HL-60 (cell line): ENCODE data around the gene DPH5.

Source experiments
- GABPA ChIP-seq: IDR thresholded peaks from 2 replicates; pipeline ENCODE4 v1.6.1; 2012; ENCODE audit warnings: low read depth
- TF ChIP-seq, protein P1 (sequence below): IDR thresholded peaks from 2 replicates; pipeline ENCODE4 v1.6.1; 2012; ENCODE audit warnings: low read depth; ENCODE audit not compliant: insufficient replicate concordance
- TF ChIP-seq, protein P2 (sequence below): IDR thresholded peaks from one replicate; pipeline ENCODE4 v1.5.1; 2011; ENCODE audit warnings: low read length, control low read depth, inconsistent platforms; ENCODE audit not compliant: insufficient read depth

DNA sequence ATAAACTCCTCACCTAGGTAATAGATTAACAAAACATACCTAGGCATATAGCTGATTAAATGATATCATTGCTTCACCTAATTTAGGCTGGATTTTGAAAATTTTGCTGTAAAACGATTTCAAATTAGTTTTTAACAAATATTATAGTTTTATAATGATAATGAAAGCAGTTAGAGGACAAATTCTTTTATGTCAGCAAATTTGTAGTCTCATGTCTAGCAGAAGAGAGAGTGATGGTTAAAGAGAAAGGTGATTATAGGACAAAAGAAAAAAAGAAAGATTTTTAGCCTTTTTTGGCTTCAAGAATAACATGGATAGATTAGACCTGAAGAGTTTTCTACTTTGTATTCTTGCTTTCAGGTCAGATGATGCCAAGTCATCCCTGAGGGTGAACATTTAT is 3.6 kb upstream of the DPH5 start:
- TF ChIP-seq, protein P1, sequence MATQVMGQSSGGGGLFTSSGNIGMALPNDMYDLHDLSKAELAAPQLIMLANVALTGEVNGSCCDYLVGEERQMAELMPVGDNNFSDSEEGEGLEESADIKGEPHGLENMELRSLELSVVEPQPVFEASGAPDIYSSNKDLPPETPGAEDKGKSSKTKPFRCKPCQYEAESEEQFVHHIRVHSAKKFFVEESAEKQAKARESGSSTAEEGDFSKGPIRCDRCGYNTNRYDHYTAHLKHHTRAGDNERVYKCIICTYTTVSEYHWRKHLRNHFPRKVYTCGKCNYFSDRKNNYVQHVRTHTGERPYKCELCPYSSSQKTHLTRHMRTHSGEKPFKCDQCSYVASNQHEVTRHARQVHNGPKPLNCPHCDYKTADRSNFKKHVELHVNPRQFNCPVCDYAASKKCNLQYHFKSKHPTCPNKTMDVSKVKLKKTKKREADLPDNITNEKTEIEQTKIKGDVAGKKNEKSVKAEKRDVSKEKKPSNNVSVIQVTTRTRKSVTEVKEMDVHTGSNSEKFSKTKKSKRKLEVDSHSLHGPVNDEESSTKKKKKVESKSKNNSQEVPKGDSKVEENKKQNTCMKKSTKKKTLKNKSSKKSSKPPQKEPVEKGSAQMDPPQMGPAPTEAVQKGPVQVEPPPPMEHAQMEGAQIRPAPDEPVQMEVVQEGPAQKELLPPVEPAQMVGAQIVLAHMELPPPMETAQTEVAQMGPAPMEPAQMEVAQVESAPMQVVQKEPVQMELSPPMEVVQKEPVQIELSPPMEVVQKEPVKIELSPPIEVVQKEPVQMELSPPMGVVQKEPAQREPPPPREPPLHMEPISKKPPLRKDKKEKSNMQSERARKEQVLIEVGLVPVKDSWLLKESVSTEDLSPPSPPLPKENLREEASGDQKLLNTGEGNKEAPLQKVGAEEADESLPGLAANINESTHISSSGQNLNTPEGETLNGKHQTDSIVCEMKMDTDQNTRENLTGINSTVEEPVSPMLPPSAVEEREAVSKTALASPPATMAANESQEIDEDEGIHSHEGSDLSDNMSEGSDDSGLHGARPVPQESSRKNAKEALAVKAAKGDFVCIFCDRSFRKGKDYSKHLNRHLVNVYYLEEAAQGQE: no peak
- TF ChIP-seq, protein P2, sequence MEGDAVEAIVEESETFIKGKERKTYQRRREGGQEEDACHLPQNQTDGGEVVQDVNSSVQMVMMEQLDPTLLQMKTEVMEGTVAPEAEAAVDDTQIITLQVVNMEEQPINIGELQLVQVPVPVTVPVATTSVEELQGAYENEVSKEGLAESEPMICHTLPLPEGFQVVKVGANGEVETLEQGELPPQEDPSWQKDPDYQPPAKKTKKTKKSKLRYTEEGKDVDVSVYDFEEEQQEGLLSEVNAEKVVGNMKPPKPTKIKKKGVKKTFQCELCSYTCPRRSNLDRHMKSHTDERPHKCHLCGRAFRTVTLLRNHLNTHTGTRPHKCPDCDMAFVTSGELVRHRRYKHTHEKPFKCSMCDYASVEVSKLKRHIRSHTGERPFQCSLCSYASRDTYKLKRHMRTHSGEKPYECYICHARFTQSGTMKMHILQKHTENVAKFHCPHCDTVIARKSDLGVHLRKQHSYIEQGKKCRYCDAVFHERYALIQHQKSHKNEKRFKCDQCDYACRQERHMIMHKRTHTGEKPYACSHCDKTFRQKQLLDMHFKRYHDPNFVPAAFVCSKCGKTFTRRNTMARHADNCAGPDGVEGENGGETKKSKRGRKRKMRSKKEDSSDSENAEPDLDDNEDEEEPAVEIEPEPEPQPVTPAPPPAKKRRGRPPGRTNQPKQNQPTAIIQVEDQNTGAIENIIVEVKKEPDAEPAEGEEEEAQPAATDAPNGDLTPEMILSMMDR: no peak
- no peak for TF ChIP-seq GABPA
